NCI-H524 (cell line): ENCODE results near the gene C9orf43.
A peak's percentile ranks its signal among the peaks of the same experiment; 100 is the strongest.
"Not testable (repeated sequence)": the region's sequence is repeated elsewhere in the genome, so short reads cannot be mapped to it uniquely, and the experiment has no call there.

Experiments
- DNase-seq, 2 experiments: peaks; one replicate each; lab custom pipeline; 2025; lab: John Stamatoyannopoulos, UW

The C9orf43 gene

DNA sequence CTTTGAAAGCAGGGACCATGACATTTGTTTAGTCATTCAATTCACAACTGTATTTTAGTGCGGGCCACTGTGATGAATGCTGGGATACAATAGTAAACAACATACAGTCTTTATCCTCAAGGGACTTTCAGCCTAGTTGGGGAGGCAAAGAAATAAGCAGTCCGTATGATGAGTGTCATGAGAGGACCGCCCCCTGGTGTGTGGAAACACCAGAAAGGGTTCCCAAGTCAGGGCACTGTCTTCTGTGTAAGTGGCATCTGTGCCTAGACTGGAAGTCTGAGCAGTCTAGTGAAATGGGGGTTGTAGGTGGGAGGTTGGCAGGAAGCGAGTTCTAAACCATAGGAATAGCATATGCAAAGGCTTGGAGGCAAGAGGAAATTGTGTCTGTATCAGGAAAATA, 6.8 kb downstream of the C9orf43 start:
- no peak for DNase-seq

DNA sequence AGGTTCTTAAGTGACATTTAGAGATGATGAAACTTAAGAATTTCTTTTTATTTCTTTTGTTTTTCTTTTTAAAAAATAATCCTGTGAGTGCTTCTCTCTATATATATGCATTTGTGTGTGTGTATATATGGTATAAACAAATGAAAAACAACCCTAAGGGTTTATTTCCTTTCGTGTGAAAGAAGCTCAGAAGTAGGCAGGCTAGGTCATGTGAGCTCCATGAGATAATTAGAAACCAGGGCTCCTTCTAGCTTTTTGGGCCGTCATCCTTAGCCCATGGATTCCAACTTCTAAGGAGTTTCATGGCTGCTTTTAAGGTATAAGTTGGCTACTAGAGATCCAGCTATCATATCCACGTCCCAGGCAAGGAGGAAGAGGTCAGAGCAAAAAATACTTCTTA, 11.2 kb downstream of the C9orf43 start:
- no peak for DNase-seq

DNA sequence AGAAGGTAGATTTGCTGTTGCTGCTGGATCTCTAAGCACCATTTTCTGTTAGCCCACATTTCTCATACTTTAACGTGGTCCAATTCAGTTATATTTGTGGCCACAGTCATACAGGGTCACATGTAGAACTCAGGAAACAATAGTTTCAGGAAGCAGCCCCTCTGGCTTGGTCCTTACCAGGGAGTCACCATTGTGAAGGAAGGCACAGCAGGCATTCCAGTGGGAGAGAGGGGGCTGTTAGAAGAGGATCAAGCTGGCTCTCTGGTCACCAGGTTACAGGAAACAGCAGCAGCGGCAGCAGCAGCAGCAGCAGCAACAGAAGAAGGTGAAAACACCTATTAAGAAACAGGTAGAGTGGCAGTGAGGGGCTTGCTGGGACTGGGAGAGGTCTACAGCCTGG, 14.5 kb downstream of the C9orf43 start:
- DNase-seq = no peak

DNA sequence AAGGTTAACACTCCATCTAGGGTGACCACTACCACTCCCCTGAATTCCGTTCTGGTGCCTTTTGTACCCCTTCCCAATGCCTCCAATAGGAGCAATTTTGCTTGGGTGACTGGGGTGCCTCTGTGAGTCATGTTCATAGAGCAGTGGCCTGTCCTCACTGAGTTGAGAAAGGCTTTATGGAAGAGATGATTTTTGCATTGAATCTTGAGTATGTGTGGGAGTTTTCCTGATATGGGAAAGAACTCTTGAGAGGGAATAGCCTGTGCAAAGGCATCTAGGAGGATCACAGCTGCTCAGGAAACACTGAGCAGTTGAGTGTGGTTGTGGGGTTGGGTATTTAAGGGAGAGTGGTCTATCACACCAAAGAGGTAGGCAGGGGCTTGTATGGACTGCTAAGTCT, 16.2 kb downstream of the C9orf43 start:
- no peak for DNase-seq

DNA sequence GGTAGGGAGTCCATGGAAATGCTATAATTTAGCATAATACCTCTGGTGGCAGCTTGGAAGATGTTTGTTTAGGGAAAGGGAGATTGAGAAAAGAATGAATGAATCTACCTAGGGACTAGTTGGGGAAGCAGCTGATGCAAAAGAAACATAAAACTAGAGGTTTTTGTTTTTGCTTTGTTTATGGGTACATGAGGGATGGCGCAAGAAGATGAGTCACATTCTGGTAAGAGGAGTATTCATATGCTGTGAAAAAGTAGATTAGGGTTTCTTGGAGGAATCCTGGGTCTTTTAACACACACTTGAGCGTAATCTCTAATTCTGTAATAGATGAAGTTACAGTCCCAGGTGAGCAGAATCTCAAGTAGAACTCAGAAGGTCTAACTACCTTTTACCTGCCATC, 17.1 kb downstream of the C9orf43 start:
- no peak for DNase-seq

DNA sequence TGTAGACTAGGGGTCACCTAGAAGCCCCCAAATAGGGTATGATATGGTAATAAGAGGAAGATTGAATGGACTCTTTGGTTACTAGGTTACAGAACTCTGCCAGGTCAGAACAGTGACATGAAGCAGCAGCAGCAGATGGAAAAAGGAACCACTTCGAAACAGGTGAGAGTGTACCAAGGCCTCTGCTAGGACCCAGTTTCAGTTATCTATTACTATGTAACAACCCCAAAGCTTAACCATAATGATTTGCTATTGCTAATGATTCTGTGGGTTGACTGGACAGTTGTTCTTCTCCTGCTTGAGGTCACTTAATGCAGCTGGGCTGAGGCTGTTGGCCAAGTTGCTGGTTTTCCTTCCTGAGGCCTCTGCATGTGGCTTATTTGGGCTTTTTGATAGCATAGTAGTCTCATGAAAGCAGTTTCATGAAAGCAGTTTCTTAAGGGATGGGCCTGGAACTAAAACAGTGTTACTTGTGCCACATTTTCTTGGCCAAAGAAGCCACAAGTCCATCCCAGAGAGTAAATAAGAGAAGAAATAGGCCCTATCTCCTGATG, 17.6 kb downstream of the C9orf43 start:
- DNase-seq = no peak

DNA sequence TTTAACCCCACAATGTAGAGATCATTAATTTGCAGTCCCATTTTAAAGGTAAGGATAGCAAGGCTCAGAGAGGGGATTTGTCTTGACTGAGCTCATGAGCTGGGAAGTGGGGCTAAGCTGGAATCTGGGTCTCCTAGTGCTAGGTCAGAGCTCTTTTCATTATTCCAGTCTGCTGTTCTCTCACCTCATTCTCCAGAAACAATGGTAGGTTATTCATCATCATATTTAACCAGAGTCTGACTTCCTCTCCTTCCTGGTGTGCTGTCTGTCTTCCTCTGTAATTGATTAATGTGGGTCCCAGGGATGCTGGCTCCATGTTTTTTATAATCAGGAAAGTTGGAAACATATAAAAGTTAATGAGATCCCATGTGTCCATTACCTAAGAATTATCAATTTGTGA, 20.6 kb downstream of the C9orf43 start:
- no peak for DNase-seq

DNA sequence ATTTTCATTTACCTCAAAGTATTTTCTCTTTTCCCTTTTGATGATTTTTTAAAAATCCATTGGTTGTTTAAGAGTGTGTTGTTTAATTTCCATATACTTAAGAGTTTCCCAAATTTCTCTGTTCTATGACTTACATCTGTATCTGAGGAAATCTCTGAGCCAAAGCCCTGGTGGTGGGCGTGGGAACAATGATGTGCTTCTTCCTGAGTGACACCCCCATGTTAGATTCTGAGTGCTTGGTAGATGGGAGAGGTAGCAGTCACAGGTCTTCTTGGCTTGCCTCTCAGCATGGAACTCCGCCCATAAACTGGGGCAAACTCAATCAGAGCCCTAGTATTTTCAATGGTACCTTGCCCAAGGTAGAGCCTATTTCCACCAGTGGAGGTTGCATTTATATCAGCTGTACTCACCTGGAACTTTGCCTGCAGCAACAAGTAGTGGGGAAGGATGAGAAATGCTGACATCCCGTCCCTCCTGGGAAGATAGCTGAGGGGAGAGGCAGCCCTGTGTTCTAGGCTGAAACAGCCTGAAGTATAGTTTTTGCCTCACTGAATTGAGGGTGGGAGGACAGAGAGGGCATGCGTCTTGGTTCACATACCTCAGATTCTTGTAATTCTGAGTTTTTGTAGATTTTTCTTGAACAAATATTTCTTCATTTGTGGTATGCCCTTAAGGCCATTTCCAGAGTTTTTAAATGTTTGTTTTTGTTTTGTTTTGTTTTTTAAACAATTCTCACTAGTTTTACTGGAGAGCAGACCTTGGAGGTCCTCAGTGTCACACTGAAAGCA, 26.4 kb downstream of the C9orf43 start:
- no peak for DNase-seq

DNA sequence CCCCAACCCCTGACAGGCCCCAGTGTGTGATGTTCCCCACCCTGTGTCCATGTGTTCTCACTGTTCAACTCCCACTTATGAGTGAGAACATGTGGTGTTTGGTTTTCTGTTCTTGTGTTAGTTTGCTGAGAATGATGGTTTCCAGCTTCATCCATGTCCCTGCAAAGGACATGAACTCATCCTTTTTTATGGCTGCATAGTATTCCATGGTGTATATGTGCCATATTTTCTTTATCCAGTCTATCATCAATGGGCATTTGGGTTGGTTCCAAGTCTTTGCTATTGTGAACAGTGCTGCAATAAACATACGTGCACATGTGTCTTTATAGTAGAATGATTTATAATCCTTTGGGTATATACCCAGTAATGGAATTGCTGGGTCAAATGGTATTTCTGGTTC, 27.2 kb downstream of the C9orf43 start:
- DNase-seq = not testable (repeated sequence)

DNA sequence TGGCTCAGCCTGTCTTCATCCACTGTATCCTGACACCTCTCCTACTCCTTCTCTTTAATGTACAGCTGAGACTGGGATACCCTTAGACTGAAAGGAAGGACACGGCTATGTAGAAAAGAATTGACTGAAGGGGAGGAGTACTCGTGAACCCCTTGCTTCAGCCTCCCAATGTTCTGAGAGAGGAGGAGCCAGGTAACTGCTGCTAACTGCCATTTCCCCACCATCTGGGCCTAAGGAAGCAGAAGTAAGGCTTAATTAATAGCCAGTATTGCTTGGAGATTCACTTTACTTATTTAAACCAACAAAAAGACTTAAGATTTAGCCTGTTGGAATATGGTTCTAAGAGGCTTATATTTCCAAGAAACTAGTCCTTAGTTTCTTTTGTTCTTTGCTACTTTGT, 34.2 kb downstream of the C9orf43 start:
- no peak for DNase-seq

DNA sequence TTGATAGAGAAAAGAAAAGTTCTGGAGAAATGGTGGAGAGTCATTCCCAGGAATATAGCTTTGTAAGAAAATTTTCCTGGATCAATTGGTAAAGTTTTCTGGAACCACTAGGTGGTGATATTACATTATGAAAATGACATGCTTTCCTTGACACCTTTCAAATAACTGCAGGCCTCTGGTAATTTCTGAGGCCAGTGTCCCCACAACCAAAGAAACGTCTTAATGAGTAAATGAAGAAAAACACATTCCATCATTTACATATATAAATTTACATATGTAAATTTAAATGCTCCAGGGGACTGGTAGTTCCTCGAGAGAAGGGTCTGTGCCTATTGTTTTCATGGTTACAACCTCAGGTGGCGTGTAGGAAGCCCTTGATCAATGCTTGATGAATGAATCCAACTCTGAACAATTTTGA, 35.8 kb downstream of the C9orf43 start:
- peak; percentile 25 to 67 for DNase-seq

DNA sequence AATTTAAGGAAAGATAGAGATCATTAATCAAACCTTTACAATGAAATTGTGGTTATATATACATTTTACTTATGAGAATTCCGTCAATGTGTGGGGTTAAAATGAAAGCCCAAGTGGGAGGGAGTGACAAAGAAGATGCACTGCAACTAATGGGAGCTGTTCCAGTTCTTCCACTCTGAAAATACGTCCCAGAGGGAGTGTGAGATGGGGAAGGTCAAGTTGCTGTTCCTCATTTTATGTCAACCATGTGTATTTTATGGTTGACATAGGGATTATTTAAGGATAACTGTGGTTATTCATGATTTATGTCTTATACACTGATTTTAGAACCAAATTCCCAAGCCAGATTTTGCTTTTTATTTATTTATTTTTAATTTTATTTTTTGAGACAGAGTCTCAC, 38.8 kb downstream of the C9orf43 start:
- no peak for DNase-seq

DNA sequence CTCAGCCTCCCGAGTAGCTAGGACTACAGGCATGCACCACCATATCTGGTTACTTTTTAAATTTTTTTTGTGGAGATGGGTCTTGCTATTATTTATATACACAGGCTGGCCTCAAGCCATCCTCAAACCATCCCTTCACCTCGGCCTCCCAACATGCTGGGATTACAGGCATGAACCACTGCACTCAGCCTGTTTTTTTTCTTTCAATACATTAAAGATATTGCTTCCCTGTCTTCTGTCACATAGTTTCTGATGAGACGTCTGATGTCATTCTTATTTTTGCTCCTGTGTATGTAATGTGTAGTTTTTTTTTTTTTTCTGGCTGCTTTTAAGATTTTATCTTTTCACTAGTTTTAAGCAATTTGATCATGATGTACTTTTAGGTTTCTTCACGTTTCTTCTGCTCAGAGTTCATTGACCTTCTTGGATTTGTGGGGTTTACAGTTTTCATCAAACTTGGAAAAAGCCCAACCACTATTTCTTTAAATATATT, 41.6 kb downstream of the C9orf43 start:
- DNase-seq = no peak

DNA sequence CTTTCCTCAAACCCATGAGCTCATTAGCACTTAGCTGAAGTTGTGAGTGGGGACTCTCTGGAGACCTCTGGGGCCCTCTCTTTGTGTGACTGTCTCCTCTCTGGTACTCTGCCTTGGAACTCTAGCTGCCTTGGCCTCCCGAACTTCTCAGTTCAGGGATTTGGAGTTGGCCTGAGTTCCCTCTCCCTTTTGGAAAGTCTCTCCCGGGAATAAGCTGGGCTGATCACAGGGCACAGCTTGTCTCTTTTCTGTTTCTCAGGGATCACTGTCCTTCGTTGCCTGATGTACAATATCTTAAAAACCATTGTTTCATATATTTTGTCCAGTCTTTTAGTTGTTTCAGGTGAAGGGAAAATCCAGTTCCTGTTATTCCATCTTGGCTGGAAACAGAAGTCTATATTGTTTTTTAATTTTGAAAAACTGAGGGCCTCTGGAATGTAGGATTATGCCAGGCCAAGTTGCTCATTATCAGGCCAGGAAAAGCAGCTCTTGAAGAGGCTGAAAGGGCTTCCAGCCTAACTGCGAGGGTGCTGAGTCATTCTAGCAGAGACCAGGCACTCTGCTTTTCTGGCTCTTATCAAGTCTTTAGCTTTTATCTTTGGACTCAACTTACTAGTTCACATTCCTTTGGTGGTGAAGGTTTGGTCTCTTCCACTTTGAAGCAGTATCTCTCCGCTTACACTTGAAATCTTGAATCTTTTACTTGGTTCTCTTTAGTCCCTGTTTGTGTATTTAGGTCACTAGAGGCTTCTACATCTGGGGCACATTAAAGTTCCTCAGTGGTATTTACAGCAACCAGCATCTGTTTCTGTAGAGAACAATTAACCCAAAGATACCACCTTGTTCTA, 44.6 kb downstream of the C9orf43 start:
- peak; percentile 8 to 17 for DNase-seq

DNA sequence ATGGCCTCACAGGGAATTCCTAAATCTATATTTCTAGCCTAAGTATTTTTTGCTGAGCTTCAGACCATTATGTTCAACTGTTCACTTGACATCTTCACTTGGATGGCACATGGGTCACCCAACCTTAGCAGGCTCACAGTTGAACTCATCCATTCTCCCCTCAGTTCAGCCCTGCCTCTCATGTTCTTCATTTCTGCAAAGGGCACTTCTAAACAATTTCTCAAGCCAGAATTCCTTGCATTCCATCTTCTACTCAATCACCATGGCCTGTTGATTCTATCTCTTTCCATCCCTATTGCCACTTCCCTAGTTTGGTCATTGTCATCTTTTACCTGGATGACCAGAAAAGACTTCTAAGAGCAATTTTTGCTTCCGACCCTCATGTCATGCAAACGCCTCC, 45.7 kb downstream of the C9orf43 start:
- DNase-seq = no peak

DNA sequence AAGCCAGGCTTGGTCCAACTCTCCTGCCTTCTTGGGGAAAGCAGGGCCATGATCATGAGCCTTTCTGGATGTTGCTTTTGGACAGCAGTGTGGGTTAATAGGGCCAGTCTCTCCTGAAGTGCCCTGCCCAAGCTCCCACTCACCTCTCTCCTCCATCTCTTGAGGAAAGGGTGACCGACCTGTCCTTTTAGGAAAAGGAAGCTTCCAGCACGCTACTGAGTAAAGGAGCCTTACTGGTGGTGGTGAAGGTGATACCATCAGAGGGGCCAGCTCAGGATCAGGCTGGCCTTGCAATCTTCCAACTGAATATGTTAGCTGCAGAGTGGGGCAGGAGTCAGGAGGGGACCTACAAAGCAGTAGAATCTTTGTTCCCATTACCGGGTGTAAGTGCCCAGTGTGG, 50.7 kb downstream of the C9orf43 start:
- no peak for DNase-seq

DNA sequence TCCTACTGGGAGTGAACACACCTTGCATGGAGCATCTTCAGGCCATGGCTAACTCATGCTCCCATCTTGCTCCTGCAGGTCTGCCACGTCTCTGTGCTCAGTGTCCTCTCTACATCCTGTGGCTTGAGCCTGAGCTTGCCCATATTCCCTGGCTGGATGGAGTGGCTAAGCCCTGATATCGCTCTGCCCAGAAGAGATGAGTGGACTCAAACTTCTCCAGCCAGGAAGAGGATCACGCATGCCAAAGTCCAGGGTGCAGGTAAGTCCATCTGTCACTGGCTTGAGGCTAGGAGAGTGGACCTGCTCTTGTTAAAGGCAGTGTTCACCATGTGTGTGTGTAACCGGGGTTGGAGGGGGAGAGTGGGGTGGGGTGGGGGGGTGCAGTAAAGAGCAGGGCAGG, 51.4 kb downstream of the C9orf43 start:
- DNase-seq = no peak

DNA sequence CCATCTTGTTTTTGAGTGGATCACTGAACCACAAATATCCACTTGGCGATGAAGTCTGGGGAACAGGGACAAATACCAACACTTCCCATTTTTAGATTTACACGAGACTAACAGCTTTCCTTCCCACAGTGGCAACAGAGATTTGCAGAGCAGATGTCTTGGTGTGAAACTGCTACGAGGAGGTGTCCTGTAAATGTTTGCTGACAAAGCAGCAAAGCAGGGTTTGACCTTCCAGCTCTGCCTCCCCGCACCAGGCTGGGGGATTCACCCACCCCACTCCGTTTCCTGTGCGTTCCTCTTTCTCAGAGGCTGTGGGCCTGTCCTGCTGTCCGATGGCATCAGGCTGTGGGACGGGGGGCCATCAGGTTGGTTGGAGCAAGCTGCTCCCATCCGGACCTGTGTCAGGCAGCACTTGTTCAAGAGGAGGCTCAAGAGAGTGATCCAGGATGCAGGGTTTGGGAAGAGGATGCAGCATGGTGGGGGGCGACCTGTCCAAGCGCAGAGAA, 52.3 kb downstream of the C9orf43 start:
- DNase-seq = no peak

DNA sequence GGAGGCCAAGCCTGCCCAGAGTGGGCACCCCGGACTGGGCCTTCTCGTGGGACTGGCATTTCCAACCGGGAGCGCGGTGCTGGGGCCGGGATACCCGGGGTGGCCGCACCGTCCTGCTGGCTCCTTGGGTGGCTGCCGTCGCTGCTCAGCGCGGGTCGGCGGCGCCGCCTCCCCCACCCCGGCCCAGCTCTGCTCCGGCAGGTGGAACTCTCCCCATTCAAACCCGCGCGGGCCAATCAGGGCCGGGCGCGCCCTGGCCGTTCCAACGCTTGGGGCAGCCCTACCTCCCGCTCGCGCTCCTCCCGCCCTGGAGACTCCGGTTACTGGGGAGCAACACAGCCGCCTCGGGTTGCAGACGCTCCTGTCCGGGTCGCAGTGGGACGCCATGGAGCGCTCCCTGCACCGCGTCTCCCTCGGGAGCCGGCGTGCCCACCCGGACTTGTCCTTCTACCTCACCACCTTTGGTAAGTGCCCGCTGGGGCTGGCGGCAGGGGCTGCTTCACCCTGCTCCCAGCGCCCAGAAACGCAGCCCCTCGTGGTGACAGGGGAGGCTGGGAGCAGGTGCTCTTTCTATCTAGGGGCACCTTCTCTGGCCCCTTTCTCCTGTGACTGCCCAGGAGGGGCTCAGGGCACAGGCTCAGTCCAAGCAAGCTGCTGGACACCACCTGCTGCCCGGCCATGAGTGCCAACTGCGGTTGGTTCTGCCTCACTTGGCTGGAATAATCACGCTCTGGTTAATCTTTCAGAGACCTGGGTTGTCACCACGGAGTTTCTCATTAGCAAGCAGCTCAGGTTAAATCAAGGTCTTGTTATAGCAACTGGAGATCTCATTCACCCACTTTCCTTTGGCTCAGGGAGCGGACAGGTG, 53.1 kb downstream of the C9orf43 start, which contains the start of gene RGS3:
RGS3 (plus strand) TSS at position 310 of the 868 bp plus-strand sequence; CDS start at position 386, 76 bp downstream.
- DNase-seq = peak; percentile 75 to 88

DNA sequence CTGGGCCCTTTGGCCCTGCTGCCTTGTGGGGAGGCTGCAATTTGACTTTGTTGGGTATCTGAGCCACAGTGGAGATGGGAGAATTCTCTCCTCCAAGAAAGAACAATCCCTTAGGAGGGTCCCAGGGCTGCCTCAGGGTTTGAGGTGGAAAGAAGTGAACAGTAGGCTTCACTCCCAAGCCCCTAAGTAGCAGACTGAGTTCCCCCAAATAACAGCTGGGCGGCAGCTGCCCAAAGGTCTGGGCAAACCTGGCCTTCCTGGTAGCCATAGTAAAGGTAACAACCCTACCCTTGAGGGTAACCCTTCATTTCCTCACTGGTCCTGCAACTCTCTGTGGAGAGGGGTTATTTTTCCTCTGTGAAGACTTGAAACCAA, 53.7 kb downstream of the C9orf43 start:
- DNase-seq = peak in 1 of 2 experiments; percentile 47

DNA sequence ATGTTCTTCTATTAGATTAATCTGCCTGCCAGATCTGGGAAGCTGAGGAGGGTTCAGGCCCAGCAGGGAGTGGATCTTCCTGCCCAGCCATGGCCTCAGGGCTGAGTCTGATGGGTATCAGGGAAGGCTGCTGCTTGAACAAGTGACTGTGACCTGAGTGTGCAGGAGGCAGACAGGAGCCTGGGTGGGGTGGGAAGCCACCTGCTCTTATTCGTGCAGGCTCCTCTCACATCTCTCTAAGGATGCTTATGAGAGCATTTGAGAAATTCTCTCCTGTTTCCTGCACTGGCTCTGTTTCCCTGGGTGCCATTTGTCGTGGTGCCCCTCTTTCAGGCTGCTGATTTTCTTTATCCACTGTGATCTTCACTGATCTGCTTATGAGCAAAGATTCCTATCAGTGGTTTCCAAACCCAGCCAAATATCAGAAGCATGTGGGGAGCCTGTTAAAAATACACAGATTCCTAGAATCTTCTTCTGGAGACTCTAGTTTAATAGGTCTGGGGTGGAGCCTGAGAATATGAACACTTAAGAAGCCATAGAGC, 55.1 kb downstream of the C9orf43 start:
- DNase-seq = peak in 1 of 2 experiments; percentile 58
